K562 (cell line): ENCODE data around the gene PCNX3. TPM values are rescaled to one million over a fixed set of nuclear protein-coding genes. Genes with fewer than 3 reads are reported as not detected.
A peak's percentile ranks its signal among the peaks of the same experiment; 100 is the strongest.

Experiments
- ATF3 ChIP-seq, 2 experiments: fragments of 450-650 bp in 1 of 2; sonication (generic) in 1 of 2; formaldehyde crosslinking in 1 of 2; IDR thresholded peaks in 1 of 2; conservative IDR thresholded peaks in 1 of 2; 2 replicates each; pipeline versions ENCODE4 v1.6.1 to v1.8.1; 2016 to 2023; ENCODE audit warnings: mild to moderate bottlenecking in 2 of 2, moderate library complexity in 2 of 2, inconsistent platforms in 1 of 2, missing genetic modification reagents in 1 of 2
- CBFA2T2 ChIP-seq: fragments of 450-650 bp; conservative IDR thresholded peaks from 2 replicates; pipeline ENCODE4 v1.6.1; 2017; ENCODE audit warnings: mild to moderate bottlenecking
- CBFA2T3 ChIP-seq: fragments of 450-650 bp; IDR thresholded peaks from 2 replicates; pipeline ENCODE4 v1.6.1; 2017
- CBX1 ChIP-seq: sonication (generic); IDR thresholded peaks from 2 replicates; pipeline ENCODE4 v1.6.1; 2016; ENCODE audit warnings: antibody characterized with exemption, low read depth, mild to moderate bottlenecking
- POLR2AphosphoS2 ChIP-seq: IDR thresholded peaks from 2 replicates; pipeline ENCODE4 v1.6.1; 2012; ENCODE audit warnings: low read length, improper control_type of control experiment
- RBM25 ChIP-seq: fragments of 200-400 bp; formaldehyde crosslinking; IDR thresholded peaks from 2 replicates; pipeline ENCODE4 v1.6.1; 2018; ENCODE audit warnings: low read length, low read depth, moderate library complexity; ENCODE audit not compliant: severe bottlenecking
- RBM39 ChIP-seq: fragments of 200-400 bp; formaldehyde crosslinking; optimal IDR thresholded peaks from 2 replicates; pipeline ENCODE3; 2018; ENCODE audit warnings: low read depth, low read length
- SIN3A ChIP-seq, 2 experiments: fragments of 150-350 bp in 1 of 2; IDR thresholded peaks; 2 replicates each; pipeline ENCODE4 v1.6.1; 2011 to 2016; ENCODE audit warnings: borderline replicate concordance in 2 of 2, low read depth in 2 of 2, low read length in 2 of 2, mild to moderate bottlenecking in 2 of 2, moderate library complexity in 2 of 2; ENCODE audit not compliant: control insufficient read depth in 1 of 2
- TAF9B ChIP-seq: fragments of 450-650 bp; IDR thresholded peaks from 2 replicates; pipeline ENCODE4 v1.6.1; 2018; ENCODE audit warnings: mild to moderate bottlenecking; ENCODE audit not compliant: partially characterized antibody
- ZNF766 ChIP-seq: fragments of 200-800 bp; sonication (Bioruptor generic); conservative IDR thresholded peaks from 2 replicates; pipeline ENCODE4 v1.6.1; 2016; ENCODE audit warnings: missing genetic modification characterization, missing compliant biosample characterization
- polyA plus RNA-seq, 8 experiments: library from polyadenylated mRNA; depleted of rRNA in 4 of 8; stranded (reverse) in 5 of 8; unstranded in 3 of 8; fragments of >200 nt; fragmentation: Nextera tagmentation in 2 of 8; fragmentation: Illumina TruSeq in 1 of 8; extraction: Ambion mirVana in 2 of 8; extraction: Trizol in 1 of 8; gene quantifications; 2 replicates each; pipeline versions ENCODE4 v1.2.1 to v1.2.3, GENCODE V29; 2011 to 2014; ENCODE audit warnings: inconsistent platforms in 1 of 8, missing spikeins in 1 of 8
- total RNA-seq, 7 experiments: library from RNA; depleted of rRNA in 6 of 7; stranded (reverse); fragments of >200 nt in 6 of 7; fragmentation: Illumina TruSeq in 2 of 7; extraction: Trizol in 2 of 7; gene quantifications; 2 replicates each; pipeline versions ENCODE4 v1.2.1 to v1.2.3, GENCODE V29; 2011 to 2021; ENCODE audit warnings: low replicate concordance in 1 of 7

PCNX3 gene
- total and polyA plus RNA-seq, 9 of the 15 experiments (the other 6 are each of a cell fraction or from before 2014, with no cell fraction given): 0.11 to 47.8 (median 12.8) TPM

DNA sequence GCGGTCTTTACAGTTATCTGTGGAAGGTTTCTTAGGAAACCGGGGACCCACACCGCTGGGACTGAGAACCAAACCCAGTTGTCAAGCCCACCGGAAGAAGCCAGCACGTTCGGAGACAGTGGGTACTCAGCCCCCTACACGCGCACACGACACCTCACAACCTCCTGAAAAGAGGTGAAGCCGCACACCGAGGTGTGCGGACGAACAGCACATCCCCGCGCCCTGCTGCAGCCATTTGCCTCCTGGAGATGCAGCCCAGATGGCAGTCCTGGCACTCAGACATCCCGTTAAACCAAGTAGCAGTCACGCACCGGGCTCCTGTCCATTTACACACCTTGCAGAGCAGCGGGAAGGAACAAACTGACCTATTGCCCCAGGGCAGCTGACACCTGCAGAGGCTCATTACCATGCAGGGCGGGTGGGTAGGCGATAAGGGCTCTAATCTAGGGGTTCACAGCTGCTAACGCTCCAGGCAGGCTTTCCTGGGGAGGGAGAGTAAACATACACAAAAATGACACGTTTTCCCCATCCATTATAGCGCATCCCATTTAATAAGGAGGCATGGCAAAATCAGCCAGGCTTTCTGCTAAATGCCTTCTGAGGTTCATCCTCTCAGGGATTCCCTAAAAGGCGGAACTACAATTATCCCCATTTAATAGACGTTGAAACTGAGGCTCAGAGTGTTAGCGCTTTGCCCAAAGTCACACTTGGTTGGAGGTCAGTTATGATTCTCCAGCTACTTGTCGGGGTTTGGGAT, 40.6 kb upstream of the PCNX3 start (continued):
- TF ChIP-seq RBM25 (peak; percentile 99), RBM39 (peak; percentile 79), ZNF766 (CRISPR knock-in tag) (peak; percentile 75), SIN3A (IDR thresholded peaks at IDR 0.05; ENCODE audit: borderline replicate concordance in 2 of 2, control insufficient read depth in 1 of 2, low read depth in 2 of 2, low read length in 2 of 2) (peak in 1 of 2 experiments; percentile 82; a peak in 1 of 4 replicates), ATF3 (IDR thresholded peaks at IDR 0.05) (peak; percentile 13; the same call in 1 of the 2 replicates), ATF3 (CRISPR knock-in tag; conservative IDR thresholded peaks at IDR 0.05) (peak; percentile 68), CBFA2T3 (peak; percentile 97), POLR2AphosphoS2 (0 out of 2 replicates have a peak, but pooled peaks have one; percentile 69), CBX1 (0 out of 2 replicates have a peak, but pooled peaks have one; percentile 91), CBFA2T2 (peak; percentile 97), TAF9B (peak; percentile 90)
- TF ChIP-seq, all 486 proteins: peak for 136
